Effector memory CD4-positive, alpha-beta T cell (primary cell): ENCODE measurements around the gene TRIM14.
"Not testable (repeated sequence)": the region's sequence is repeated elsewhere in the genome, so short reads cannot be mapped to it uniquely, and the experiment has no call there.

Source experiments
- DNase-seq, 3 donors: peaks; one replicate each; pipeline ENCODE4 v3.0.0-alpha.2; 2020
- H3K27ac ChIP-seq: 2 replicates; pipeline ENCODE4 v1.7.0; 2013; ENCODE audit warnings: mild to moderate bottlenecking, low read length, moderate library complexity; ENCODE audit not compliant: insufficient read depth, poor library complexity, severe bottlenecking
- H3K27me3 ChIP-seq: replicated peaks from 2 replicates; pipeline ENCODE4 v1.7.0; 2013; ENCODE audit warnings: mild to moderate bottlenecking, low read length; ENCODE audit not compliant: insufficient read depth, control insufficient read depth, poor library complexity, severe bottlenecking
- H3K36me3 ChIP-seq: 2 replicates; pipeline ENCODE4 v1.7.0; 2013; ENCODE audit warnings: mild to moderate bottlenecking, low read length, moderate library complexity; ENCODE audit not compliant: control insufficient read depth, insufficient read depth
- H3K4me1 ChIP-seq: 2 replicates; pipeline ENCODE4 v1.7.0; 2013; ENCODE audit warnings: low read length, mild to moderate bottlenecking; ENCODE audit not compliant: control insufficient read depth, insufficient read depth, poor library complexity, severe bottlenecking
- H3K4me3 ChIP-seq: 2 replicates; pipeline ENCODE4 v1.7.0; 2013; ENCODE audit warnings: low read length, low read depth, mild to moderate bottlenecking; ENCODE audit not compliant: insufficient read depth, poor library complexity, severe bottlenecking
- H3K9me3 ChIP-seq: 2 replicates; pipeline ENCODE4 v1.7.0; 2013; ENCODE audit warnings: mild to moderate bottlenecking, low read length, moderate library complexity; ENCODE audit not compliant: control insufficient read depth

Gene TRIM14

GRCh38 chr9:98117097-98117496 is 1.9 kb downstream of the TRIM14 start:
- H3K4me1 ChIP-seq: peaks cover 33% of the 10 kb centered on the region
- DNase-seq, H3K36me3 ChIP-seq, H3K4me3 ChIP-seq, H3K9me3 ChIP-seq, H3K27ac ChIP-seq, H3K27me3 ChIP-seq: not testable (repeated sequence)

GRCh38 chr9:98109052-98109451 is 10.0 kb downstream of the TRIM14 start:
- Histone ChIP-seq H3K9me3 (no peaks in the 10 kb centered on the region), H3K4me3 (no peak overlapping the region), H3K27me3 (no peaks in the 10 kb centered on the region), H3K27ac (peak overlapping the region; percentile 74), H3K36me3 (no peaks in the 10 kb centered on the region), H3K4me1 (peaks cover 42% of the 10 kb centered on the region)
- DNase-seq: no peak

GRCh38 chr9:98108531-98109031 is 10.4 kb downstream of the TRIM14 start:
- no peaks in the 10 kb centered on the region for H3K9me3 ChIP-seq
- peak overlapping the region; percentile 74 for H3K27ac ChIP-seq

GRCh38 chr9:98107926-98108325 is 11.1 kb downstream of the TRIM14 start:
- H3K27ac ChIP-seq: peak overlapping the region; percentile 74
- H3K9me3 ChIP-seq: no peaks in the 10 kb centered on the region
- H3K36me3 ChIP-seq: no peaks in the 10 kb centered on the region
- H3K4me1 ChIP-seq: peaks cover 52% of the 10 kb centered on the region
- DNase-seq: no peak
- no peaks in the 10 kb centered on the region for H3K27me3 ChIP-seq
- no peak overlapping the region for H3K4me3 ChIP-seq

More at GRCh38 chr9:98108531-98109031, 10.4 kb downstream of the TRIM14 start:
- DNase-seq: peak in 1 of 3 donors; percentile 19
- Histone ChIP-seq H3K36me3 (no peaks in the 10 kb centered on the region), H3K4me1 (peaks cover 46% of the 10 kb centered on the region), H3K4me3 (no peak overlapping the region), H3K27me3 (no peaks in the 10 kb centered on the region)

GRCh38 chr9:98105006-98105405 is 14.0 kb downstream of the TRIM14 start:
- peaks cover 70% of the 10 kb centered on the region for H3K4me1 ChIP-seq
- H3K36me3 ChIP-seq: no peaks in the 10 kb centered on the region
- H3K27me3 ChIP-seq: no peaks in the 10 kb centered on the region
- peak overlapping the region; percentile 59 for H3K27ac ChIP-seq
- no peaks in the 10 kb centered on the region for H3K9me3 ChIP-seq
- DNase-seq: no peak
- H3K4me3 ChIP-seq: no peak overlapping the region

GRCh38 chr9:98104445-98104881 is 14.6 kb downstream of the TRIM14 start:
- peaks cover 73% of the 10 kb centered on the region for H3K4me1 ChIP-seq
- H3K27ac ChIP-seq: peak overlapping the region; percentile 59
- peaks cover 4% of the 10 kb centered on the region for H3K36me3 ChIP-seq
- peak overlapping the region; percentile 8 for H3K4me3 ChIP-seq
- H3K9me3 ChIP-seq: no peaks in the 10 kb centered on the region
- no peaks in the 10 kb centered on the region for H3K27me3 ChIP-seq
- DNase-seq: no peak

- Histone ChIP-seq H3K27ac (peak overlapping the region; percentile 79), H3K9me3 (no peaks in the 10 kb centered on the region), H3K36me3 (peaks cover 10% of the 10 kb centered on the region), H3K27me3 (no peaks in the 10 kb centered on the region), H3K4me1 (peaks cover 82% of the 10 kb centered on the region), H3K4me3 (peak overlapping the region; percentile 31)
- peak; percentile 74 to 78 (median 75) for DNase-seq
These were observed 17.2 kb downstream of the TRIM14 start for GRCh38 chr9:98101868-98102273.

- no peaks in the 10 kb centered on the region for H3K27me3 ChIP-seq
- peaks cover 11% of the 10 kb centered on the region for H3K36me3 ChIP-seq
- H3K9me3 ChIP-seq: no peaks in the 10 kb centered on the region
- H3K27ac ChIP-seq: peak overlapping the region; percentile 76
- H3K4me3 ChIP-seq: peak overlapping the region; percentile 8
- DNase-seq: no peak
- H3K4me1 ChIP-seq: peaks cover 80% of the 10 kb centered on the region
These were observed 17.6 kb downstream of the TRIM14 start for GRCh38 chr9:98101416-98101815.

- no peaks in the 10 kb centered on the region for H3K9me3 ChIP-seq
- no peak overlapping the region for H3K4me3 ChIP-seq
- H3K4me1 ChIP-seq: peaks cover 72% of the 10 kb centered on the region
- no peaks in the 10 kb centered on the region for H3K27me3 ChIP-seq
- H3K36me3 ChIP-seq: peaks cover 20% of the 10 kb centered on the region
- no peak for DNase-seq
- peak overlapping the region; percentile 76 for H3K27ac ChIP-seq
These were observed 18.6 kb downstream of the TRIM14 start for GRCh38 chr9:98100456-98100855.

- no peaks in the 10 kb centered on the region for H3K27me3 ChIP-seq
- no peak overlapping the region for H3K4me3 ChIP-seq
- H3K27ac ChIP-seq: peak overlapping the region; percentile 76
- DNase-seq: no peak
- H3K4me1 ChIP-seq: peaks cover 66% of the 10 kb centered on the region
- no peaks in the 10 kb centered on the region for H3K9me3 ChIP-seq
- H3K36me3 ChIP-seq: peaks cover 26% of the 10 kb centered on the region
These were observed 19.1 kb downstream of the TRIM14 start for GRCh38 chr9:98099898-98100297.
